Natural killer cell (primary cell): Measurements from ENCODE around the gene EMC10. TPM values are rescaled to one million over a fixed set of nuclear protein-coding genes. Genes with fewer than 3 reads are reported as not detected.

ENCODE experiments used
- ATAC-seq, 3 donors: fragments of 150-1000 bp in 2 of 3; fragments of 200-7000 bp in 1 of 3; cut with Tn5 transposase; 1 replicate in 1 of 3; 2 replicates in 2 of 3; pipeline ENCODE4 v1.10.0; 2021; ENCODE audit warnings: mild to moderate bottlenecking in 2 of 3, moderate library complexity in 2 of 3
- DNase-seq, 2 donors: peaks; one replicate each; pipeline versions ENCODE4 v3.0.0 to v3.0.0-alpha.2; 2013 to 2021; ENCODE audit warnings: mixed read lengths in 1 of 2
- H3K27ac ChIP-seq: one replicate; pipeline ENCODE4 v1.5.1; 2013; ENCODE audit warnings: mild to moderate bottlenecking, low read length
- H3K27me3 ChIP-seq: one replicate; pipeline ENCODE4 v1.6.1; 2013; ENCODE audit warnings: low read length; ENCODE audit not compliant: control insufficient read depth, insufficient read depth
- H3K36me3 ChIP-seq: one replicate; pipeline ENCODE4 v1.6.1; 2013; ENCODE audit warnings: low read length; ENCODE audit not compliant: control insufficient read depth, insufficient read depth
- H3K4me1 ChIP-seq: one replicate; pipeline ENCODE4 v1.6.1; 2013; ENCODE audit warnings: low read length; ENCODE audit not compliant: control insufficient read depth, insufficient read depth
- H3K4me3 ChIP-seq: one replicate; pipeline ENCODE4 v1.5.1; 2013; ENCODE audit warnings: low read length
- H3K9me3 ChIP-seq: one replicate; pipeline ENCODE4 v1.6.1; 2013; ENCODE audit warnings: low read length; ENCODE audit not compliant: control insufficient read depth, insufficient read depth
- H3K27ac Mint-ChIP-seq, 2 donors: one replicate each; pipeline ENCODE4 v1.8.0; 2022; ENCODE audit warnings: mild to moderate bottlenecking in 2 of 2, mixed read lengths in 2 of 2, moderate library complexity in 1 of 2
- H3K27me3 Mint-ChIP-seq, 2 donors: one replicate each; pipeline ENCODE4 v1.8.0; 2022; ENCODE audit warnings: low read depth in 2 of 2, mixed read lengths in 2 of 2
- H3K36me3 Mint-ChIP-seq: one replicate; pipeline ENCODE4 v1.8.0; 2022; ENCODE audit warnings: mixed read lengths
- H3K4me1 Mint-ChIP-seq, 2 donors: one replicate each; pipeline ENCODE4 v1.8.0; 2022; ENCODE audit warnings: mixed read lengths in 2 of 2
- H3K4me3 Mint-ChIP-seq: one replicate; pipeline ENCODE4 v1.8.0; 2022; ENCODE audit warnings: mild to moderate bottlenecking, moderate library complexity, mixed read lengths
- H3K9me3 Mint-ChIP-seq, 2 donors: one replicate each; pipeline ENCODE4 v1.8.0; 2022; ENCODE audit warnings: mixed read lengths in 2 of 2
- WGBS: methylation state at CpG from one replicate; pipeline ENCODE4 v1.1.7; 2013; ENCODE audit warnings: missing lambda C conversion rate; ENCODE audit not compliant: insufficient coverage; 5-methylcytosine and 5-hydroxymethylcytosine counted together
- intact Hi-C: fragments of 100-400 bp; cut with micrococcal nuclease; formaldehyde crosslinking; loops from one replicate; pipeline ENCODE4 v1.14.2; 2022
- total RNA-seq, 4 donors: library from RNA; stranded (reverse); fragments of 120-200 nt in 1 of 4; gene quantifications; one replicate each; pipeline versions ENCODE4 v1.2.3 to v1.2.4, GENCODE V29; 2013 to 2022
- TF ChIP-seq, protein P1 (sequence below): fragments of 200-600 bp; IDR thresholded peaks from one replicate; pipeline ENCODE4 v1.8.0; 2022; ENCODE audit warnings: antibody characterized with exemption

The EMC10 gene
- total RNA-seq, 3 donors from 2014 or later (not counting 1 experiment from before 2014, with no cell fraction given) = 79.5 to 85.1 (median 80.1) TPM

DNA sequence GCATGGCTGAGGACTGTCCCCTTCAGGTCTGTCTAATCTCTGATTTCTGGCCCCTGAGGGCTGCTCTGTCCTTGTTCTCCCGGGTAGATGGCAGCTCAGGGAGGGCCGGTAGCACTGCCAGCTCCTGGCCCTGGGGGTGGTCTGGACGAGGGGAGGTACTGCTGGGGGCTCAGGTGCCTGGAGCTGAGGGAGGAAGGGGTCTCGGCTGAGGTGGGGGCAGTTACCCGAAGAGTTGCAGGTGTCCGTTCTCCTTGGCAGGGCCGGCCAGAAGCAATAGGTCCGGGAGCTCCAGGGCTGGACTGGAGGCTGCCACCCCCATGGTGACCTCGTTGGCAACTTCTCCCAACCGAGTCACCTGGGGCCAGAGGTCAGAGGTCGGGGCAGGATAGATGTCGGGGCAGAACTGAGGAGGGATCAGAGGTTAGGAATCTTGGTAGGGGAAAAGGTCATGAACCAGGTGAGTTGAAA is 1.2 kb upstream of the EMC10 start:
- peak overlapping the region; percentile 91 to 99 for H3K27ac Mint-ChIP-seq
- peak overlapping the region; percentile 76 for H3K27ac ChIP-seq
- H3K4me1 ChIP-seq = peaks cover 25% of the 10 kb centered on the region
- ATAC-seq = no peak
- H3K4me3 Mint-ChIP-seq = peak overlapping the region; percentile 99
- TF ChIP-seq, protein P1, sequence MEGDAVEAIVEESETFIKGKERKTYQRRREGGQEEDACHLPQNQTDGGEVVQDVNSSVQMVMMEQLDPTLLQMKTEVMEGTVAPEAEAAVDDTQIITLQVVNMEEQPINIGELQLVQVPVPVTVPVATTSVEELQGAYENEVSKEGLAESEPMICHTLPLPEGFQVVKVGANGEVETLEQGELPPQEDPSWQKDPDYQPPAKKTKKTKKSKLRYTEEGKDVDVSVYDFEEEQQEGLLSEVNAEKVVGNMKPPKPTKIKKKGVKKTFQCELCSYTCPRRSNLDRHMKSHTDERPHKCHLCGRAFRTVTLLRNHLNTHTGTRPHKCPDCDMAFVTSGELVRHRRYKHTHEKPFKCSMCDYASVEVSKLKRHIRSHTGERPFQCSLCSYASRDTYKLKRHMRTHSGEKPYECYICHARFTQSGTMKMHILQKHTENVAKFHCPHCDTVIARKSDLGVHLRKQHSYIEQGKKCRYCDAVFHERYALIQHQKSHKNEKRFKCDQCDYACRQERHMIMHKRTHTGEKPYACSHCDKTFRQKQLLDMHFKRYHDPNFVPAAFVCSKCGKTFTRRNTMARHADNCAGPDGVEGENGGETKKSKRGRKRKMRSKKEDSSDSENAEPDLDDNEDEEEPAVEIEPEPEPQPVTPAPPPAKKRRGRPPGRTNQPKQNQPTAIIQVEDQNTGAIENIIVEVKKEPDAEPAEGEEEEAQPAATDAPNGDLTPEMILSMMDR = no peak
- intact Hi-C loops = loop anchor here (5.0 kb wide), 1 partner anchor 118 kb away; no protein-coding TSS in a partner anchor
- H3K9me3 ChIP-seq = peaks cover 3% of the 10 kb centered on the region
- no peaks in the 10 kb centered on the region for H3K27me3 Mint-ChIP-seq
- H3K27me3 ChIP-seq = no peaks in the 10 kb centered on the region
- H3K4me1 Mint-ChIP-seq = peaks cover 25 to 42% of the 10 kb centered on the region in 2 donors
- no peaks in the 10 kb centered on the region for H3K9me3 Mint-ChIP-seq
- no peak for DNase-seq
- H3K36me3 Mint-ChIP-seq = no peaks in the 10 kb centered on the region
- WGBS = 89% methylated on average over 12 of the region's 12 CpGs
- no peak overlapping the region for H3K4me3 ChIP-seq
- peaks cover 16% of the 10 kb centered on the region for H3K36me3 ChIP-seq

DNA sequence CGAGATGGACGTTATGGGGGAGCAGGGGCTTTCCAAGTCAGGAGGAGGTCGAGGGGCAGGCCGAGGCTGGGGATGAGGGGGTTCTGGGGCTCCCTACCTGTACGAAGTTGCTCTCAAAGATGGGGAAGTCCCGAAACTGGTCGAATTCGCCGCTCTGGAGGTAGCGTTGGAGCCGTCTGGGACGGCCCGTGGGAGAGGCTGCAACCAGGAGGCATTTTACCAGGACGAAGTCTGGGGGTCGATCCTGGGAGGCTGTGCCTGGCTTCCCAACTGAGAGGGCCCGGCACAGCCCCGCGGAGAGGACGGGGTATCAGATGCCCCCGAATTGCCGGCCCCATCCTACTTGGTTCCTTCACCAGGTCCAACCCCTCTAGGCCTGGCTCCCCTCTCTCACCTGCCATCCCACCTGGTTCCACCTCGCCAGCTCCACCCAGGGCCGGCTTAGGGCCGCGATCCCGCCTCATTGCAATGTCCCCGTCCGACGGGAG is 527 bp upstream of the EMC10 start:
- no peaks in the 10 kb centered on the region for H3K9me3 Mint-ChIP-seq
- DNase-seq (no peak), ATAC-seq (no peak)
- H3K27me3 Mint-ChIP-seq = no peaks in the 10 kb centered on the region
- H3K4me3 Mint-ChIP-seq = peak overlapping the region; percentile 99
- Histone ChIP-seq H3K4me1 (peaks cover 25% of the 10 kb centered on the region), H3K27me3 (no peaks in the 10 kb centered on the region), H3K36me3 (peaks cover 23% of the 10 kb centered on the region), H3K9me3 (peaks cover 3% of the 10 kb centered on the region), H3K27ac (peak overlapping the region; percentile 76), H3K4me3 (peak overlapping the region; percentile 78)
- H3K4me1 Mint-ChIP-seq = peaks cover 25 to 42% of the 10 kb centered on the region in 2 donors
- no peaks in the 10 kb centered on the region for H3K36me3 Mint-ChIP-seq
- H3K27ac Mint-ChIP-seq = peak overlapping the region; percentile 91 to 99
- WGBS = 85% methylated on average over 29 of the region's 29 CpGs
- intact Hi-C loops = loop anchor here (1.0 to 5.0 kb wide), 2 partner anchors 36 to 118 kb away; partner anchors contain the start of gene JOSD2
- TF ChIP-seq, protein P1 = no peak

DNA sequence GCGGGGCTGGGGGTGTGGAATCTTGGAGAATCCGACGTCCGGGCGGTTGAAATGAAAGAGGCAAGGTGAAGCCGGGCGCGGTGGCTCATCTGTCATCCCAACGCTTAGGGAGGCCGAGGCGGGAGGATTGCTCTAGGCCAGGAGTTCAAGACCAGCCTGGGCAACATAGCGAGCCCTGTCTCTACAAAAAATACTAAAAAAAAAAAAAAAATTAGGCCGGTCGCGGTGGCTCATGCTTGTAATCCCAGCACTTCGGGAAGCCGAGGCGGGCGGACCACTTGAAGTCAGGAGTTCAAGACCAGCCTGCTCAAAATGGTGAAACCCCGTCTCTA is 566 bp downstream of the EMC10 start:
- H3K9me3 ChIP-seq = peaks cover 3% of the 10 kb centered on the region
- intact Hi-C loops = loop anchor here (1.0 to 5.0 kb wide), 2 partner anchors 34 to 120 kb away; partner anchors contain the start of gene JOSD2
- peak overlapping the region; percentile 76 for H3K27ac ChIP-seq
- H3K4me3 ChIP-seq = peak overlapping the region; percentile 78
- ATAC-seq (no peak), DNase-seq (no peak)
- H3K9me3 Mint-ChIP-seq = no peaks in the 10 kb centered on the region
- WGBS = 21% methylated on average over 20 of the region's 20 CpGs
- no peaks in the 10 kb centered on the region for H3K36me3 Mint-ChIP-seq
- peak overlapping the region; percentile 99 for H3K4me3 Mint-ChIP-seq
- H3K4me1 ChIP-seq = peaks cover 25% of the 10 kb centered on the region
- peaks cover 30 to 48% of the 10 kb centered on the region in 2 donors for H3K4me1 Mint-ChIP-seq
- TF ChIP-seq, protein P1 = no peak
- no peaks in the 10 kb centered on the region for H3K27me3 ChIP-seq
- peaks cover 31% of the 10 kb centered on the region for H3K36me3 ChIP-seq
- H3K27me3 Mint-ChIP-seq = no peaks in the 10 kb centered on the region
- H3K27ac Mint-ChIP-seq = peak overlapping the region; percentile 91 to 99
